Measurements from ENCODE around the gene MAN1A2.

MAN1A2 gene

DNA sequence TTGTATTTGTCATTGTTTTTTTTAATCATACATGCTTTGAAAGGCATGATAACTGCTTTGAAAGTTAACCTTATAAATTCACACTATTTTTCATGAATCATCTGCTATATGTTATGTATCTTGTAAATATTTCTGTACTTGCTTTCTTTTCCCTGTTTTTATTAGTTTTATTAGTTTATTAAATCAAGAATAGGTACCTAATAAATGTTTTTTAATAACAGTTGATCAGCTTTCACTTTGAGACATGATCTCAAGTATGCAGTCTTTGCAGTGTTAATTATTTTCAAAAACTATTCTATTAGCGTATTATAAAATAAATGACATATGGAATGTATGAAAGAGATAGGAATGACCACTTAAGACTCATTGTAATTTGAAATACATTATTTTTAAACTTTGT lies 127.8 kb downstream of the MAN1A2 start:
- DNase-seq (ENCODE audit: low read depth in 2 of 2) = no peak

DNA sequence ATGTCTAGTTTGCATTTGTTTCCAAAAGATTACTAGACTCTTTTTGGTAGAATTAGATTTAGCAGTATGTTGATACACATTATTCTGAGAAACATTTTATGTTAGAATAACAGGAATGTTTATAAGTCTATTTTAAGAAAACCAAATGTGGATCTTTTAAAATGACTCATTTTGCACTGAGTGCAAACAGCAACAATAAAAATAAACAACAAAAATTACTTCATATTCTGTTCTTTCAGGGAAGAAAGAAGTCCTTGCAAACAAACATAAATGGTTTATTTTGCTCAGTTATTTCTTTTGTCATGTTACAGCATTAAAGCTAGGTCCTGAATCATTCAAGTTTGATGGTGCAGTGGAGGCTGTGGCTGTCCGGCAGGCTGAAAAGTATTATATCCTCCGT lies 131.8 kb downstream of the MAN1A2 start:
- no peak for DNase-seq (ENCODE audit: low read depth in 2 of 2)

GRCh38 chr1:117500584-117500983 lies 133.3 kb downstream of the MAN1A2 start:
- no peak for DNase-seq (ENCODE audit: low read depth in 2 of 2)

DNA sequence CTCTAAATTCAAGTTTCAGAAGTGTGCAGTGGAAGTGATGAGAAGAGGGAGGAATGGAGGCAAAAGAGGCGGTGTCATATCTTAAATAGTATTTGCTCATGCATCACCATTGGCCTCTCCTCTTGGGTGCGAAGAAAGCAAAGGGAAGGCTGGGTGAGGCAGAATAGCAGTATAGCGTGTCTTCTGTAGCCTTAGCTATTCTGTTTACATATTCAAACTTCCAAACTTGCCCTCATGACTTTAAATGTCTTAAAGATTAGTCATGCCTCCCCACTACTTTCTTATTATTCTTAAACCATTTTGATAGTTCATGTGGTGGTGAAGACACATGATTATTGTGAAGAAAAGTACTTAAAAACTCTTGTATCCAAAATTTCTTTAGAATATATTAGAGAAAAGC lies 134.0 kb downstream of the MAN1A2 start:
- DNase-seq (ENCODE audit: low read depth in 2 of 2) = no peak

DNA sequence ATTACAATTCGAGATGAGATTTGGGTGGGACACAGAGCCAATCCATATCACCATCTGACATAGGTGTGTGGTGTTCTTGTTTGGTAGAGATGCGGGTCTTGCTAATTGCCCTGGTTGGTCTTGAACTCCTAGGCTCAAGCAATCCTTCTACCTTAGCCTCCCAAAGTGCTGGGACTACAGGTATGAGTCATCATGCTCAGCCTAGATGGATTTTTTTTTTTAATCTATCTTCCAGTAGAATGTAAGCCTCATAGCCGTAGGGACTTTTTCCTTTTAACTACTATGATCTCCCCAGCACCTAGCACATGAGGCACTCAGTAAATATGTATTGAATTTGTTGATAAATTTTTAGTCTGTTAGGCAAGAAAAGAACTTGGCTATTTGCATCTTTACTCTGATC lies 144.0 kb downstream of the MAN1A2 start:
- DNase-seq (ENCODE audit: low read depth in 2 of 2) = no peak

GRCh38 chr1:117512728-117513321 lies 145.6 kb downstream of the MAN1A2 start:
- no peak for DNase-seq (ENCODE audit: low read depth in 2 of 2)

GRCh38 chr1:117523111-117523510 lies 155.9 kb downstream of the MAN1A2 start:
- no peak for DNase-seq (ENCODE audit: low read depth in 2 of 2)

DNA sequence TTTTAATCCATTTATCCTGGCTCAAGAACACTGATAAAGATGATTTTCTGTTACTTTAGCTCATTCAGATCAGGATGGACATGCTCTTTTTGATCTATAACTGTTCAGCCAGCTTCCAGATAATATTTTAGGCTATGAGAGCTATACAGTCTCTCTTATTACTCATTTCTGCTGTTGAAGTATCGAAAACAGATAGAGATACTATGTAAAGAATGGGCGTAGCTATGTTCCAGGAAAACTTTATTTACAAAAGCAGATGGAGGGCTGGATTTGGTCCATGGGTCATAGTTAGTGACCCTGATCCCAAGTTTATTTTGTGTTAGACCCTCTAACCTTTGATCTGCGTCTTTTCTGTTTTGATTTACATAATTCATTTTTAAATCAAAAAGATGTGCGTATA lies 159.8 kb downstream of the MAN1A2 start:
- no peak for DNase-seq (ENCODE audit: low read depth in 2 of 2)

DNA sequence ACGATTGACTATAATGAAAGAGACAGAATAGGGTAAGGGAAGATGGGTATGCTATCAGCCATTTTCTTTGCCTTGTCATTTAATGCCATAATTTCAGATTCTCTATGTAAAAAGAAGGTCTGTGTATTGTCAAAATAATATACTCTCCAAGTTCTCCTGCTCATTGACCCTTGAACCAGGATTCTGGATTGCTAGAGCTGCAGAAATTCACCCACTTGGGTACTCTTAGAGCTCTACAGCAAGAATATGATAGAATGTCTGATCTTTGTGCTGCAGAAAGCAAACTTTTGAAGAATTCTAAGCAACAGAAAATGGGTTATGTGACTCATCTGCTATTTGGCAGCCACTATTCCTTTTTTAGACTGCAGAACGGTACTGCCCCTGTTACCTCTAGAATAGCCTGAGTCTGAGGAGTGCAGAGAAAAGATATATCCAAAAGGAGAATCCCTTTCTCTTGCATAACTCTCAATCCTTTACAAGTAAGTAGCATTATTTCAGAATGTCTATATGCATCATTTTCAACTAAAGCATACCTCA lies 160.4 kb downstream of the MAN1A2 start:
- DNase-seq (ENCODE audit: low read depth in 2 of 2) = no peak

GRCh38 chr1:117529683-117530082 lies 162.4 kb downstream of the MAN1A2 start:
- no peak for DNase-seq (ENCODE audit: low read depth in 2 of 2)

- DNase-seq (ENCODE audit: low read depth in 2 of 2) = no peak
Observed at GRCh38 chr1:117531222-117531621, 164.0 kb downstream of the MAN1A2 start.

DNA sequence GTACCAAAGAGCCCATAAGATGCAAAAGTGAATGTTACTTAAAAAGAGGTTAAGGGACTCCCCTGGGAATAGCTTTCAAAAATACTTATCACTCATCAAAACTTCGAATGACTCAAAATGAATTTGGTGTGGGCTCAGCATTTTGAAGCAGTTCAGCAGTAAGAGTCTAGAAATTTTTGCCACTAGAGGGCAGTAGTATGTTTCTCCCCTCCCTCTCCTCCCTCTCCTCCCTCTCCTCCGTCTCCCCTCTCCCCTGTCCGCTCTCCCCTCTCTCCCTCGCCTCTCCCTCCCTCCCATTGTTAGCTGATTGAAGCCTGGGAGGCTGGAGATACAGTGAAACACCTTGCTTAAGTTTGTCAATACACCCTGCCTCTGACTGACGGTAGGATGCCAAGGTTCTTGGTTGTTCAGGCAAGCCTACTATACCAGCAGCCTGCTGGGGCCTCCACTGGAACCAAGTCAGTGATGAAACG lies 167.8 kb downstream of the MAN1A2 start:
- no peak for DNase-seq (ENCODE audit: low read depth in 2 of 2)

- DNase-seq (ENCODE audit: low read depth in 2 of 2) = no peak
Observed at GRCh38 chr1:117535821-117536220, 168.6 kb downstream of the MAN1A2 start.

GRCh38 chr1:117537291-117537920 lies 170.2 kb downstream of the MAN1A2 start:
- DNase-seq (ENCODE audit: low read depth in 2 of 2) = no peak

GRCh38 chr1:117540532-117540931 lies 173.3 kb downstream of the MAN1A2 start:
- no peak for DNase-seq (ENCODE audit: low read depth in 2 of 2)

GRCh38 chr1:117541003-117541402 lies 173.8 kb downstream of the MAN1A2 start:
- no peak for DNase-seq (ENCODE audit: low read depth in 2 of 2)

DNA sequence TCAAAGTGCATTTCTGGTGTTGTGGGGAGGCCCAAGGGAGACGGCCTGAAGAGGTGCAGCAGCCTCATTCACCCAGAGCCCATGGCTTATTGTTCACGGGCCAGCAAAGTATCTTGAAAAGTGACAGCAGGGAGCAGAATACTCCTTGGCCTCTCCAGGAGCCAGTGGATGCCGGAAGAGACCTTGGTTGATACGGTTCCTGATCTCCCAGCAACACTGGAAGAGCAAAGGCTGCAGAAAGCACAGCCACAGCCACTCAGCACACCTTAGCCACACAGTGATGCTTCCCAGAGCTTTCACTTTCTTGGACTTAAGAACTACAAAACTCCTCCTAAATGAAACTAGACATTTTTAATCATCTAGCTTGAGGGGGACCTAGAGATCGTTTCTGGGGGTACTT lies 174.3 kb downstream of the MAN1A2 start:
- DNase-seq (ENCODE audit: low read depth in 2 of 2) = no peak

GRCh38 chr1:117544509-117545109 lies 177.4 kb downstream of the MAN1A2 start:
- no peak for DNase-seq (ENCODE audit: low read depth in 2 of 2)

DNA sequence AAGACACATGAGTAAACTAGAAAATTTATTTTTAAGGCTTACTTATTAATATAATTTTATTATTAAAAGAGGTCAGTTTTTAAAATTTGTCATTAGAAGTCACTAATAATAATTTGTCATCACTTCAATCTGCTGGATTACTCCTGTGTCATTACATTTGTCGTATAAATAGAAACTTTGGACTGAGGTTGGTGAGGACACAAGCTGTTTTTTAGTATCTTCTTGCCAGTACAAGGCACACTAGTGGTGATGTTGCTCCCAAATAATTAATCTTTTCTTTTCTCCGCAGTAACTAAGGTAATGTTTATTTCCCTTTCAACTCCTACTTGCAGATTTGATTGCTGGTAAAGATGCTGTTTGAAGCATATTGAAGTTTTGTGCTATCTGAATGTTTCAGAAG lies 179.2 kb downstream of the MAN1A2 start:
- no peak for DNase-seq (ENCODE audit: low read depth in 2 of 2)

GRCh38 chr1:117553471-117553870 lies 186.2 kb downstream of the MAN1A2 start:
- DNase-seq (ENCODE audit: low read depth in 2 of 2) = no peak

DNA sequence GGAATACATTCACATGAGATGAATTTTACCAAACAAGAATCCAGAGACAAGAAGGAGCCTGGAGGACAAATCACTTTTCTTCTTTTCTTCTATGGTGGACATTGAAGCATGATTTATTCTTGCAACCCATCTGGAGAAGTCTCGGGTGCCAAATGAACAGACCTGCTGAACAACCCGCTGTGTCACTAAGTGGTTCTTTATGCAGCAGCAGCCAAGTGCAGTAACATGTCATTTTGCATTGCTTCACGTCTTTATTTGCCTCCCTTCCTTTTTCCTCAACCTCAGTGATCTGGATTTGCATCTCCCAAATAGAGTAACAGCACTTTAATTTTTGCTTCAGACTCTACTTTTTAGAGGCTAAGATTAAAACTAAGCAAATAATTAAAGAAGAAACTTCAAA lies 188.6 kb downstream of the MAN1A2 start:
- DNase-seq (ENCODE audit: low read depth in 2 of 2) = no peak

DNA sequence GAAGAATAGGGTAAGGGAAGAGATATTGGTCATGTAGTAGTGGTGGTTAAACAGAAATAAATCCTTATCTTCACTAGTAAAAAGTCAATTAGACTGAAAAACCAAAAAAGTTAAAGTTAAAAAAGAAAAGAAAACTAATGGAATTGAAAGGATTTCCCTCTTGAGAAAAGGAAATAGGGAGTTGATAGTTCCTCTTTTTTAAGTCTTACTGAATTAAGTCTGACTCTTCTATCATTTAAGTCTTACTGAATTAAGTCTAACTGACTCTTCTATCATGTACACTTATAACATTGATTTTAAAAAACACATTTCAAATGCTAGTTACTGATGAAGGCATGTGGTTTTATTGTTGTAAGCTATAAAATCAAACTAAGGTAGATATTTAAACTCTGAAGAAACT lies 189.1 kb downstream of the MAN1A2 start:
- no peak for DNase-seq (ENCODE audit: low read depth in 2 of 2)

- DNase-seq (ENCODE audit: low read depth in 2 of 2) = no peak
Observed at GRCh38 chr1:117556976-117557375, 189.7 kb downstream of the MAN1A2 start.
